Memory B cell (primary cell): ENCODE data around the gene IGF1R.

ENCODE experiments used
- ATAC-seq: fragments of 150-1000 bp; cut with Tn5 transposase; 2 replicates; pipeline ENCODE4 v1.10.0; 2021; ENCODE audit warnings: low read depth, mild to moderate bottlenecking, moderate library complexity
- DNase-seq, 2 donors: peaks; one replicate each; pipeline ENCODE4 v3.0.0; 2022; ENCODE audit warnings: low spot score in 2 of 2
- H3K27ac Mint-ChIP-seq: one replicate; pipeline ENCODE4 v1.8.0; 2022; ENCODE audit warnings: mild to moderate bottlenecking, moderate library complexity, mixed read lengths
- H3K27me3 Mint-ChIP-seq: one replicate; pipeline ENCODE4 v1.8.0; 2022; ENCODE audit warnings: mixed read lengths
- H3K36me3 Mint-ChIP-seq: one replicate; pipeline ENCODE4 v1.8.0; 2022; ENCODE audit warnings: mild to moderate bottlenecking, mixed read lengths
- H3K4me1 Mint-ChIP-seq: one replicate; pipeline ENCODE4 v1.8.0; 2022; ENCODE audit warnings: mixed read lengths
- H3K4me3 Mint-ChIP-seq: one replicate; pipeline ENCODE4 v1.8.0; 2022; ENCODE audit warnings: mild to moderate bottlenecking, moderate library complexity, mixed read lengths
- H3K9me3 Mint-ChIP-seq: one replicate; pipeline ENCODE4 v1.8.0; 2022; ENCODE audit warnings: mixed read lengths

IGF1R gene

GRCh38 chr15:98694161-98694560 is 45.8 kb downstream of the IGF1R start:
- H3K9me3 Mint-ChIP-seq, result no peaks in the 10 kb centered on the region
- H3K4me3 Mint-ChIP-seq, result no peak overlapping the region
- H3K36me3 Mint-ChIP-seq, result peaks cover 2% of the 10 kb centered on the region
- H3K27me3 Mint-ChIP-seq, result peaks cover 6% of the 10 kb centered on the region
- no peak for ATAC-seq
- no peak overlapping the region for H3K27ac Mint-ChIP-seq
- H3K4me1 Mint-ChIP-seq, result peaks cover 17% of the 10 kb centered on the region
- no peak for DNase-seq

- Mint-ChIP-seq H3K27ac (no peak overlapping the region), H3K9me3 (no peaks in the 10 kb centered on the region), H3K27me3 (peaks cover 5% of the 10 kb centered on the region), H3K36me3 (peaks cover 2% of the 10 kb centered on the region), H3K4me3 (no peak overlapping the region), H3K4me1 (peaks cover 23% of the 10 kb centered on the region)
- DNase-seq (no peak), ATAC-seq (no peak)
Observed at GRCh38 chr15:98698792-98699191, 50.5 kb downstream of the IGF1R start.

- ATAC-seq, result no peak
- H3K27ac Mint-ChIP-seq, result no peak overlapping the region
- H3K4me3 Mint-ChIP-seq, result no peak overlapping the region
- no peak for DNase-seq
- peaks cover 5% of the 10 kb centered on the region for H3K27me3 Mint-ChIP-seq
- no peaks in the 10 kb centered on the region for H3K9me3 Mint-ChIP-seq
- peaks cover 16% of the 10 kb centered on the region for H3K4me1 Mint-ChIP-seq
- peaks cover 2% of the 10 kb centered on the region for H3K36me3 Mint-ChIP-seq
Observed at GRCh38 chr15:98699591-98700424, 51.5 kb downstream of the IGF1R start.

GRCh38 chr15:98700519-98700918 is 52.2 kb downstream of the IGF1R start:
- DNase-seq, result no peak
- H3K4me1 Mint-ChIP-seq, result peaks cover 16% of the 10 kb centered on the region
- H3K27ac Mint-ChIP-seq, result no peak overlapping the region
- H3K36me3 Mint-ChIP-seq, result peaks cover 2% of the 10 kb centered on the region
- no peaks in the 10 kb centered on the region for H3K9me3 Mint-ChIP-seq
- H3K27me3 Mint-ChIP-seq, result peaks cover 5% of the 10 kb centered on the region
- no peak for ATAC-seq
- H3K4me3 Mint-ChIP-seq, result no peak overlapping the region

DNA sequence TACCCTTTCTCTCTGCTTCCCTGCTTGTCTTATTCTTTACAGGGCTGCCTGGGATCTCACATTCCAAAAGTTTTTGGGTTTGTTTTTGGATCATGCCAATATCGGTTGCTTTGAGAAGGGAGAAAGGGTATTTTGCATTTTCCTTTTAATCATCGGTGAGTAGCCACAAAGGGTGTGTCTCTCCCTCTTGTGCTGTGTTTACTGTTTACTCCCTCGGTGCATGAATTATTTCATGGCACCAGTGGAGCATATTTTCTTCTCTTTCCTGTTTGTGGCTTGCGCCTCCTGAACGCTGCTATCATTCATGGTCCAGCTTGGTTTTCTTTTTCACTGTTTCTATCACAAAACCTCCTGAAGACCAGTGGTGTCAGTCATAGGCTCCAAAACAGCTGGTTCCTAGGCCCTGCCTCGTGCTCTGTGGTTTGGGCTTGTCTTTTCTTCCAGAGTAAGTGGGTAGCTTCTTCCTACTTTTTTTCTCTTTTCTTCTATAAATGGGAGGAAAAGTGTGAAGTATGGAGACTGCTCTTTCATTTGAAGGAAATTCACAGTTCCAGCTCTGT is 54.9 kb downstream of the IGF1R start:
- Mint-ChIP-seq H3K4me1 (peaks cover 13% of the 10 kb centered on the region), H3K36me3 (peaks cover 4% of the 10 kb centered on the region), H3K27me3 (peaks cover 2% of the 10 kb centered on the region), H3K27ac (no peak overlapping the region), H3K9me3 (no peaks in the 10 kb centered on the region), H3K4me3 (no peak overlapping the region)
- DNase-seq, result no peak
- no peak for ATAC-seq

- Mint-ChIP-seq H3K9me3 (no peaks in the 10 kb centered on the region), H3K27me3 (no peaks in the 10 kb centered on the region)
- no peak for ATAC-seq
Observed at GRCh38 chr15:98705070-98705469, 56.7 kb downstream of the IGF1R start.

GRCh38 chr15:98706387-98706786 is 58.0 kb downstream of the IGF1R start:
- no peak for ATAC-seq
- DNase-seq, result no peak
- Mint-ChIP-seq H3K4me3 (no peak overlapping the region), H3K36me3 (peaks cover 6% of the 10 kb centered on the region), H3K27me3 (no peaks in the 10 kb centered on the region), H3K27ac (no peak overlapping the region), H3K4me1 (peaks cover 5% of the 10 kb centered on the region), H3K9me3 (peaks cover 1% of the 10 kb centered on the region)

More at GRCh38 chr15:98705070-98705469, 56.7 kb downstream of the IGF1R start:
- Mint-ChIP-seq H3K4me1 (peaks cover 5% of the 10 kb centered on the region), H3K27ac (no peak overlapping the region), H3K4me3 (no peak overlapping the region), H3K36me3 (peaks cover 4% of the 10 kb centered on the region)
- no peak for DNase-seq

GRCh38 chr15:98706986-98707385 is 58.6 kb downstream of the IGF1R start:
- peaks cover 4% of the 10 kb centered on the region for H3K9me3 Mint-ChIP-seq
- H3K36me3 Mint-ChIP-seq, result peaks cover 10% of the 10 kb centered on the region
- no peak for DNase-seq
- peaks cover 5% of the 10 kb centered on the region for H3K4me1 Mint-ChIP-seq
- no peak overlapping the region for H3K4me3 Mint-ChIP-seq
- no peaks in the 10 kb centered on the region for H3K27me3 Mint-ChIP-seq
- ATAC-seq, result no peak
- H3K27ac Mint-ChIP-seq, result no peak overlapping the region

GRCh38 chr15:98708037-98708590 is 59.8 kb downstream of the IGF1R start:
- H3K4me3 Mint-ChIP-seq, result no peak overlapping the region
- no peak overlapping the region for H3K27ac Mint-ChIP-seq
- ATAC-seq, result no peak

DNA sequence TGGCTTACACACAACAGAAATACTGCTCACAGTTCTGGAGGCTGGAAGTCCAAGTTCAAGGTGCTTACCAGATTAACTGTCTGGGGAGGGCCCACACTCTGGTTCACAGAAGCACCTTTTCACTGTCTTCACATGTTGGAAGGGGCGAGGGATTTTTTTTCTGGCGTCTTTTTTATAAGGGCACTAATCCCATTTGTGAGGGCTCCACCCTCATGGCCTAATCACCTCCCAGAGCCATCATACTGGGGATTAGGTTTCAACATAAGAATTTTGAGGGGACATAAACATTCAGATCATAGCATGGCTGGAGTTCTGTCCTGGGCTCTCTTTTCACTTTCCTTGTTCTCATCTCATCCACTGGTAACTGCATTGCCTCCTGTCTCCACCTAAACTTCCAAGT is 63.5 kb downstream of the IGF1R start:
- H3K27ac Mint-ChIP-seq, result no peak overlapping the region
- peaks cover 27% of the 10 kb centered on the region for H3K4me1 Mint-ChIP-seq

More at GRCh38 chr15:98708037-98708590, 59.8 kb downstream of the IGF1R start:
- Mint-ChIP-seq H3K27me3 (no peaks in the 10 kb centered on the region), H3K36me3 (peaks cover 13% of the 10 kb centered on the region), H3K4me1 (peaks cover 8% of the 10 kb centered on the region), H3K9me3 (peaks cover 7% of the 10 kb centered on the region)
- DNase-seq, result no peak

GRCh38 chr15:98712845-98713584 is 64.7 kb downstream of the IGF1R start:
- H3K4me1 Mint-ChIP-seq, result peaks cover 29% of the 10 kb centered on the region
- no peak overlapping the region for H3K27ac Mint-ChIP-seq
- H3K4me3 Mint-ChIP-seq, result no peak overlapping the region
- DNase-seq (no peak), ATAC-seq (no peak)
- peaks cover 12% of the 10 kb centered on the region for H3K36me3 Mint-ChIP-seq
- H3K9me3 Mint-ChIP-seq, result peaks cover 7% of the 10 kb centered on the region
- peaks cover 2% of the 10 kb centered on the region for H3K27me3 Mint-ChIP-seq

More for the DNA sequence above, 63.5 kb downstream of the IGF1R start:
- Mint-ChIP-seq H3K4me3 (no peak overlapping the region), H3K27me3 (peaks cover 2% of the 10 kb centered on the region), H3K36me3 (peaks cover 13% of the 10 kb centered on the region), H3K9me3 (peaks cover 7% of the 10 kb centered on the region)
- no peak for DNase-seq
- ATAC-seq, result no peak

- Mint-ChIP-seq H3K4me3 (no peak overlapping the region), H3K9me3 (peaks cover 7% of the 10 kb centered on the region), H3K36me3 (peaks cover 9% of the 10 kb centered on the region), H3K27ac (no peak overlapping the region), H3K27me3 (peaks cover 2% of the 10 kb centered on the region), H3K4me1 (peaks cover 35% of the 10 kb centered on the region)
- DNase-seq, result no peak
- ATAC-seq, result peak; percentile 80
Observed at GRCh38 chr15:98713585-98714001, 65.3 kb downstream of the IGF1R start.

DNA sequence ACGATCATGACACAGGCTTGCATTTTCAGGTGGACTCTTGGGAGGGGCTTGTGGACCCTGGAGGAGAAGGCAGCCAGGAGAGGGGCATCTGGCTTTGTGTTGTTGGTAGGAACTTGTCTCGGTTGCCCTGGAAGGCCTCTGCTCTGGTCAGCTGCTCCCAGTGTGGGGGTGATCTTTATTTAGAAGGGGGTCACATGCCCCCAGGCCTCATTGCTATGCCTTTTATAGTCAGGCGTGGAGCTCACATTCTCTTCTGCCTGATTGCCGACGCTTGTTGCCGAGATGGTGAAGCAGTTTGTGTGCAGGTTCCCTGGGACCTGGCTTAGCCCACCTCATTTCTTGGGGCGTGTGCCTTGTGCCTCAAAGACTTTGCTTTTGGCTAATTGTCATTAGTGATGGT is 66.6 kb downstream of the IGF1R start:
- Mint-ChIP-seq H3K27me3 (peaks cover 2% of the 10 kb centered on the region), H3K4me1 (peaks cover 35% of the 10 kb centered on the region), H3K27ac (no peak overlapping the region), H3K36me3 (peaks cover 9% of the 10 kb centered on the region), H3K9me3 (peaks cover 7% of the 10 kb centered on the region), H3K4me3 (no peak overlapping the region)
- ATAC-seq (no peak), DNase-seq (no peak)

DNA sequence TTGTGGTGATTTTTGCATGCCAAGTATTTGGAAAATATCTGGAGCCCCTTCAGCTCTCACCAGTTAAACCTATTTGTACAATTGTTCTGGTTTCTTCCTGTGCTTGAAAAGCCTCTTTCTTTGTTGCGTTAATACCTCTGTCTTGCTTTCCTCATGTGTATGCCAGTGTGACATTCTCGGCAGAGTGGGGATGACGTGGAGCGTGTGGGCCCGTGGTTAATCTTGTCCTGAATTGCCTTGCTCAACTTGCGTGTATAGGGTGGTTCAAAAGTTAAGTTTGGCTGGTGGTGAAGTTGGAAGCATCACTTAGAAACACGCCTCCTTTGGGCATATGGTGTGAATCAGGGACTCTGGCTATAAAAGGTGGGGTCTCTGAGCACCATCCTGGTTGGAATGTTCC is 67.1 kb downstream of the IGF1R start:
- peaks cover 2% of the 10 kb centered on the region for H3K27me3 Mint-ChIP-seq
- no peak for DNase-seq
- peaks cover 9% of the 10 kb centered on the region for H3K36me3 Mint-ChIP-seq
- peaks cover 35% of the 10 kb centered on the region for H3K4me1 Mint-ChIP-seq
- peaks cover 7% of the 10 kb centered on the region for H3K9me3 Mint-ChIP-seq
- no peak for ATAC-seq
- H3K27ac Mint-ChIP-seq, result no peak overlapping the region
- no peak overlapping the region for H3K4me3 Mint-ChIP-seq
